Fibroblast of the conjunctiva (primary cell): ENCODE results near the gene C6orf15.

Experiments
- DNase-seq: peaks from one replicate; pipeline ENCODE4 v3.0.0-alpha.2; 2010; ENCODE audit warnings: low read depth

The C6orf15 gene

GRCh38 chr6:31112478-31112877 is at the start of gene C6orf15:
Gene C6orf15 (minus strand): TSS chr6:31112575. CDS start chr6:31112555, 20 bp downstream.
- DNase-seq = no peak

GRCh38 chr6:31161216-31162126 is 49.1 kb upstream of the C6orf15 start:
- DNase-seq = no peak

DNA sequence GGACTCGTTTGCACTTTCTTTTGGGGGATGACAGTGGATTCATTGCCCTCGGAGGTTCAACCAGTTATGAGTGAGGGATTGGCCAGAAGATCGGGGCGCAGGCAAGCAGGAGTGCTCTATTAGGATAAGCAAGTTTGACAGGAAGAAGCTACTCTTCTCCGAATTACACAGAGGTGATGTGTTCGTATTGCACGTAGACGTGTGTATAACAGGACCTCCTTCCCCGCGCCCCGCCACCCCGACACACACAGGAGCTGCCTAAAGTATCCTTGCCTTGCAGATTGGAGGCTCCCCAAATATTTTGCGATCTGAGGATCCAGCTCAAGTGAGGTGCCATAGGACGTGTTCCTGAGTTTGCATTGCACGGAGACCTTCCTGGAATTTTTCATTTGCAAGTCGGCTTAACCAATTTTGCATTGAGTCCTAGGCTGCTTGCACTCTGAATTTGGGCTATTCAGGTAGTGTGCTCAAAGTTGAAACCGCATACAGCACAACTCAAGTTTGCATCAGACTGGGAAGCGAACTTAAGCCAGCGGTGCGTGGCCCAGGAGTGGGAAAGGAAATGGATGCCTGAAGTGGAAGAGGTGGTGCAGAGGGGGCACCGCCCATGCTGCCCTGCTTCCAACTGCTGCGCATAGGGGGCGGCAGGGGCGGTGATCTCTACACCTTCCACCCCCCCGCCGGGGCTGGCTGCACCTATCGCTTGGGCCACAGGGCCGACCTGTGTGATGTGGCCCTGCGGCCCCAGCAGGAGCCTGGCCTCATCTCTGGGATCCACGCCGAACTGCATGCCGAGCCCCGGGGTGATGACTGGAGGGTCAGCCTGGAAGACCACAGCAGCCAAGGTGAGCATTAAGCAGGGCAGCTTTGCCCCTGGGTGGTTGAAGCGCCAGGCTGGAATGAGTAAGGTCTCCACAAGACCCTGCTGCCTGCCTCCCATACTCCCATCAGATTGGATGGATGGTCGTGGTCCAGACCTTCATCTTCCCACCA is 46.8 kb upstream of the C6orf15 start:
- no peak for DNase-seq

- peak; percentile 99 for DNase-seq
Observed at GRCh38 chr6:31158140-31158862, 45.9 kb upstream of the C6orf15 start, which contains the start of gene TCF19. Gene TCF19 (plus strand): TSS chr6:31158589. CDS start chr6:31159470, 881 bp downstream.

- no peak for DNase-seq
Observed at GRCh38 chr6:31157513-31158139, 45.3 kb upstream of the C6orf15 start, which contains the start of gene CCHCR1. Gene CCHCR1 (minus strand): TSS chr6:31157802. CDS start chr6:31157600, 202 bp downstream.

DNA sequence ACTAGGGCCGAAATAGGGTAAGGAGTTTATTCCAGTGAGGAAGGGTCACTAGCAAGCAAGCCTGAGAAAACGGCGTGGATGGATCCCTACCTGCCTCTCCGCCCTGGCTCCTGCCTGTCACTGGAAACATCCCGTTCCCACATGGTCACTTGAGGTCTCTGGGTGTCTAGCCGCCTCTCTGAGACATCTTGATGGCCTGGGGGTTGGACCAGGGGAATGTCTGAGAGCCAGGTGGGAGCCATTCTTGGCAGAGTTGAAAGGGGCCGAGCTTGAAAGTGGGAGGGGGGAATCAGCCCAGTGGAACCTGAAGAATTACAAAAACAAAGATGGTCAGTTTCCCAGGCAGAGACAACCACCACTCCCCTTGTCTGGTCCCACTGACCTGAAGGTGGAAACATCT is 44.3 kb upstream of the C6orf15 start:
- no peak for DNase-seq

DNA sequence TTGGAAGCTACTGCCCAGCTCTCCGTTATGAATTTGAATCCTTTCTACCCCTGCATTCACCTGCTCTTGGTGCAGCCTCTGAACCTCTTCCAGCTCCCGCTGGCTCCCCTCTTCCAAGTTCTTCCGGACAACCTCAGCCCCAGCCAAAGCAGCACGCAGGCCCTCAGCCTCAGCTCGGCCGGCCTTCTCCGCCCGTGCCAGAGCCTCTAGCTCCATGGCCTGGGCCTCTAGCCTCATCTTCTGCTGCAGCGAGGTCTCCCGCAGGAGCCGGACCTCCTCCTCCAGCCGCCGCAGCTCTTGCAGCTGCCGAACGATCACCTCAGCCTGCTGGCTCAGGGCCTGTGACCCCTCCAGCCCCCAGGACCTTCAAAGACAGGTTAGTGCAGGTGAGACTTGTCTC is 42.1 kb upstream of the C6orf15 start:
- DNase-seq = no peak

DNA sequence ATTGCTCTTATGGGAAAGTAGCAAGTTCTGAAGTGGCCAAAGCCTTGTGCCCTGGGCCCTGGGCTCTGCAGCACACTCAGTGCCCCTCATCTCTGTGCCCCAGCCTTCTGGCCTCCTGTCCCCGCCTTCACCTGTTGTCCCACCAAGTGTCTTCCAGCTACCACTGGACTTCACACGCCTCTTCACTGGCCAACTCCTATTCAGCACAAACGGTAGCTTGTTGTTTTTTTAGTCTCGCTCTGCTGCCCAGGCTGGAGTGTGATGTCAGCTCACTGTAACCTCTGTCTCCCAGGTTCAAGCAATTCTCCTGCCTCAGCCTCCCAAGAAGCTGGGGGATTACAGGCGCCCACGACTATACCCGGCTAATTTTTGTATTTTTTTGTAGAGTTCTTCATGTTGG is 40.4 kb upstream of the C6orf15 start:
- DNase-seq = no peak

GRCh38 chr6:31149827-31150447 is 37.6 kb upstream of the C6orf15 start:
- DNase-seq = no peak

DNA sequence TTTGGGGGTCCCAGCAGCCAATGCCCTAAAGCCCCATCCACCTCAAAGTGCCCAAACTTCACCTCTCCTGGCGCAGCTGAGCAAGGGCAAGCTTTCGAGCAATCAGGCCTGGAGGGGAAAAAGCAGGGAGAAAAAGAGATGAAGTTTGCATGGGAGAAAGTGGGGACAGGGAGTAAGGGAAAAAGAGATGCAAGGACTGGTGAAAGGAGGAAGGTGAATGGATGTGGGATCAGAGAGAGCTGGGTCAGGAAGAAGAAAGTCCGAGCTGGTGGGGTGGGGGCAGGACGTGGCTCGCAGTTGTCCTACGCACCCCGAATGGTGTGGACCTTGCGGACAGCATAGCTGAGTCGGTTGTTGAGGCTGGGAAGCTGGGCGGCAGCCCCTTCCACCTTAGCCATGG is 33.0 kb upstream of the C6orf15 start:
- no peak for DNase-seq

DNA sequence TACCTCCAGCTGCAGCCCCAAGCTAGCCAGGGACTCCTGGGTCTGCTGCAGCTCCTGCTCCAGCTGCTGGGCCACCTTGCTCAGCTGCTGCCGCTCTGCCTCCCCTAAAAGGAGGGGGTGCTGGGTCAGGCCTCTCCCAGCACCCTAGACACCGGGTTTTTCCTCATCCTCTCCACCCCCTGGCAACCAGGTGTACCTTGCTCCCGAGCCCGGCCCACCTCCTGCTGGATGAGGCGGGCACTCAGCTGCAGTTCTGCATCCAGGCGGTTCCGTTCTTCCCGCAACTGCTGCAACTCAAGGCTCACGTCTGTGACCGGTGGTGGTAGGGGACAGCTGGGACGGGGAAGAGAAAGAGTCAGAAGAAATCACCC is 32.6 kb upstream of the C6orf15 start:
- DNase-seq = no peak

- no peak for DNase-seq
Observed at GRCh38 chr6:31144296-31144969, 32.1 kb upstream of the C6orf15 start.

GRCh38 chr6:31143148-31143547 is 30.8 kb upstream of the C6orf15 start:
- DNase-seq = peak; percentile 21

DNA sequence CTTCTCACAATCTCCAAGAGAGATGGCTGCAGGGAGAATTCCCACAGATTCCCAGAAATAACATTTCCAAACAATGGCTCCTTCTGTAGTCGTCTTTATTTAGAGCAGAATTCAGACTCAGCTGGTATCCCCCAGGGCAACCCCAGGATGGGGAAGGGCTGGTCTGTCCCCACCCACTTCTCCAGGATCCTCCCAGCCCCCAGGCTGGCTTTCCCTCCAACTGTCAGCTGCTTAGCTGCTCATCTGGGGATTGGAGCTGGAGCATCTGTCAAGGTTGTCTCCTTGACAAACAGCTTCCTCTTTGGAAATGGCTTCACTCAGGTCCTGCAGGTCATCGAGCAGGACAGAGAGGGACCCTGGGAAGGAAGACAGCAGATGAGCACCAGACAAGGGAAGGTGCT is 30.0 kb upstream of the C6orf15 start:
- no peak for DNase-seq

DNA sequence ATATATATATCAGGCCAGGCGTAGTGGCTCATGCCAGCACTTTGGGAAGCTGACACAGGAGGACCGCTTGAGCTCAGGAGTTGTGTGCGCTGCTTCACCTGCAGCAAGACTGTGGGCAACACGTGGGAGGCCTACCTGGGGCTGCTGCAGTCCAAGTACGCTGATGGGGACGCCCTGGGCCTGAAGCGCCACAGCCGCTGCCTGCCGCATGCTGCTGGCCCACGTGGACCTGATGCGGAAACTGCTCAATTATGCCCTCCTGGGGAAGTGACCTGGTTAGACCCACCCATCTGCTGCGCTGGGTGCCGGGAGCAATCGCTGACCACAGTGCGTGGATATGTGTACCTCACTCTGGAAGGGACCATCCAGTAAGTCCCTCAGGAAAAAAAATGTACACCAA is 28.3 kb upstream of the C6orf15 start:
- no peak for DNase-seq

- DNase-seq = no peak
Observed at GRCh38 chr6:31139599-31139998, 27.2 kb upstream of the C6orf15 start.

GRCh38 chr6:31138982-31139381 is 26.6 kb upstream of the C6orf15 start, which contains the start of gene PSORS1C2:
Gene PSORS1C2 (minus strand): TSS chr6:31139066. CDS start chr6:31139026, 40 bp downstream.
- DNase-seq = no peak

DNA sequence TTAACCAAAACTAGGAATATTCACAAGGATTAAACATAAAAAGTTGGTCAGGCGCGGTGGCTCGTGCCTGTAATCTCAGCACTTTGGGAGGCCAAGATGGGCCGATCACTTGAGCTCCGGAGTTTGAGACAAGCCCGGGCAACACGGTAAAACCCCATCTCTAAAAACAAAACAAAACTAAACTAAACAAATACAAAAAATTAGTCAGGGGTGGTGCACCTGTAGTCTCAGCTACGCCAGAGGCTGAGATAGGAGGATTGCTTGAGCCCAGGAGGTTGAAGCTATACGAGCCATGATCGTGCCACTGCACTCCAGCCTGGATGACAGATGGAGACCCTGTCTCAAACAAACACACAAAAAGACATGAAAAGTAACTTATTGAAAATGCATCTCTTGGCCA is 23.3 kb upstream of the C6orf15 start:
- DNase-seq = no peak

- DNase-seq = no peak
Observed at GRCh38 chr6:31132806-31133205, 20.4 kb upstream of the C6orf15 start.

DNA sequence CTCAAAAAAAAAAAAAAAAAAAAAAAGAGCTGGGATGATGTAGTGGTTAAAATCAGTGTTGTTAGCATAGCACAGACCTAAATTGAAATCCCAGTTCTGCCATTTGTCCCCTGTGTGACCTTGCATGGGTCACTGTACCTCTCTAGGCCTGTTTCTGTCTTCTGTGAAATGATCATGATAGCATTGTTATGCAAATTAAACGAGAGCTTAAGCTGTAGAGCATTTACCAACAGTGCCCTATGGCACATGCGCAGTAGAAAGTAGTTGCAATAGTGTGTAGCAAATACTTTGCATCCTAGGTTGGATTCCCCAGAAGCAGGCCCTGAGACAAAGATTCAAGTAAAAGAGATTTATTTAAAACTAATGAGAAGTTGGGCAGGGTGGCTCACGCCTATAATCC is 19.2 kb upstream of the C6orf15 start:
- no peak for DNase-seq
